K562 (cell line): ENCODE results near the gene DOCK1. TPM values are rescaled to one million over a fixed set of nuclear protein-coding genes. Genes with fewer than 3 reads are reported as not detected.

Experiments used
- ATAC-seq: fragments of 200-7000 bp; cut with Tn5 transposase; 3 replicates; pipeline ENCODE4 v1.9.1; 2020; ENCODE audit warnings: moderate library complexity
- BruUV-seq: library from RNA; stranded (reverse); fragments of 400-500 nt; replicated peaks from 2 replicates; lab custom pipeline; 2021; lab: Mats Ljungman, UMichigan
- CTCF ChIA-PET: fragments of 300-600 bp; formaldehyde crosslinking; extraction: SDS; loops from one replicate; lab custom pipeline; 2021; ENCODE audit warnings: low intra/inter-chr PET ratio; lab: Yijun Ruan, JAX
- POLR2A ChIA-PET: fragments of 300-600, 350-650 bp; sonication (Branson Sonifier 250); formaldehyde crosslinking; extraction: SDS; loops from one replicate; lab custom pipeline; 2021; ENCODE audit warnings: antibody characterized with exemption, inconsistent platforms; lab: Yijun Ruan, JAX
- DNase-seq, 4 experiments: peaks; one replicate each; pipeline versions ENCODE4 v3.0.0 to v3.0.0-alpha.2; 2011 to 2018; ENCODE audit warnings: low spot score in 3 of 4, mixed read lengths in 3 of 4; ENCODE audit errors: extremely low read depth in 1 of 4
- FAIRE-seq: peaks from 2 replicates; lab custom pipeline; 2011; peaks lifted over from hg19 to GRCh38; lab: Jason Lieb, UNC
- H2AFZ ChIP-seq: 2 replicates; pipeline ENCODE4 v1.6.0; 2011; ENCODE audit warnings: low read depth, low read length, control low read depth, inconsistent platforms
- H3K27ac ChIP-seq: fragments of 200-600 bp; 3 replicates; pipeline ENCODE4 v1.8.0; 2011; ENCODE audit warnings: low read depth, mild to moderate bottlenecking, control low read depth, inconsistent platforms, low read length, moderate library complexity, mixed read lengths; ENCODE audit errors: extremely low read depth
- H3K27me3 ChIP-seq, 2 experiments: fragments of 300-600 bp in 1 of 2; 2 replicates in 1 of 2; 3 replicates in 1 of 2; pipeline versions ENCODE4 v1.6.0 to v1.8.0; 2011; ENCODE audit warnings: inconsistent platforms in 2 of 2, low read length in 2 of 2, mild to moderate bottlenecking in 1 of 2, mixed read lengths in 1 of 2, moderate library complexity in 1 of 2; ENCODE audit not compliant: control insufficient read depth in 2 of 2, insufficient read depth in 2 of 2
- H3K36me3 ChIP-seq: fragments of 300-600 bp; 3 replicates; pipeline ENCODE4 v1.8.0; 2011; ENCODE audit warnings: mild to moderate bottlenecking, low read length, inconsistent platforms; ENCODE audit not compliant: control insufficient read depth, insufficient read depth
- H3K4me1 ChIP-seq, 2 experiments: fragments of 200-600 bp in 1 of 2; replicated peaks in 1 of 2; 2 replicates in 1 of 2; 3 replicates in 1 of 2; pipeline versions ENCODE4 v1.5.1 to v1.8.0; 2011; ENCODE audit warnings: inconsistent platforms in 2 of 2, low read length in 2 of 2, mild to moderate bottlenecking in 1 of 2, mixed read lengths in 1 of 2, moderate library complexity in 1 of 2; ENCODE audit not compliant: control insufficient read depth in 2 of 2, insufficient read depth in 2 of 2
- H3K4me2 ChIP-seq: 2 replicates; pipeline ENCODE4 v1.6.1; 2011; ENCODE audit warnings: low read length, control low read depth, inconsistent platforms, mixed read lengths; ENCODE audit not compliant: insufficient read depth
- H3K4me3 ChIP-seq: fragments of 200-600 bp; sonication (generic), shearing (Covaris generic); 2 replicates; pipeline ENCODE4 v1.5.1; 2016; ENCODE audit warnings: control low read depth, inconsistent platforms
- H3K79me2 ChIP-seq: fragments of 200-600 bp; 3 replicates; pipeline ENCODE4 v1.8.0; 2011; ENCODE audit warnings: low read length, inconsistent platforms; ENCODE audit not compliant: control insufficient read depth, insufficient read depth
- H3K9ac ChIP-seq, 2 experiments: 2 replicates each; pipeline versions ENCODE4 v1.6.0 to v1.6.1; 2011; ENCODE audit warnings: low read depth in 2 of 2, low read length in 2 of 2, control low read depth in 1 of 2, inconsistent platforms in 1 of 2, mild to moderate bottlenecking in 1 of 2, mixed read lengths in 1 of 2; ENCODE audit not compliant: insufficient read depth in 1 of 2
- H3K9me1 ChIP-seq: one replicate; pipeline ENCODE4 v1.6.0; 2011; ENCODE audit warnings: inconsistent platforms, mild to moderate bottlenecking, low read length, moderate library complexity; ENCODE audit not compliant: control insufficient read depth, insufficient read depth
- H3K9me3 ChIP-seq: replicated peaks from 2 replicates; pipeline ENCODE4 v1.5.1; 2011; ENCODE audit warnings: low read depth, low read length, inconsistent platforms; ENCODE audit not compliant: control insufficient read depth, insufficient read depth
- H4K20me1 ChIP-seq: replicated peaks from 2 replicates; pipeline ENCODE4 v1.6.1; 2011; ENCODE audit warnings: low read length, inconsistent platforms, mixed read lengths; ENCODE audit not compliant: control insufficient read depth, insufficient read depth
- CEBPB ChIP-seq: fragments of 450-650 bp; IDR thresholded peaks from 2 replicates; pipeline ENCODE4 v1.6.1; 2016; ENCODE audit warnings: missing genetic modification characterization, missing compliant biosample characterization
- CHD1 ChIP-seq: fragments of 200-600 bp; sonication (generic); IDR thresholded peaks from one replicate; pipeline ENCODE4 v1.6.1; 2012; ENCODE audit warnings: mild to moderate bottlenecking, moderate library complexity, low read length, inconsistent platforms
- DPF2 ChIP-seq: fragments of 450-650 bp; IDR thresholded peaks from 2 replicates; pipeline ENCODE4 v1.6.1; 2016
- E4F1 ChIP-seq: fragments of 250-450 bp; sonication (Bioruptor Pico); IDR thresholded peaks from 2 replicates; pipeline ENCODE4 v1.5.0; 2021; ENCODE audit warnings: mild to moderate bottlenecking, borderline replicate concordance
- ID3 ChIP-seq, 2 experiments: fragments of 250-450 bp in 1 of 2; fragments of 450-650 bp in 1 of 2; sonication (Bioruptor Pico) in 1 of 2; IDR thresholded peaks; 2 replicates each; pipeline versions ENCODE4 v1.6.1 to v1.8.0; 2016 to 2021; ENCODE audit warnings: mild to moderate bottlenecking in 2 of 2, moderate library complexity in 2 of 2, missing compliant biosample characterization in 1 of 2, missing genetic modification characterization in 1 of 2
- ILK ChIP-seq: fragments of 450-650 bp; IDR thresholded peaks from 2 replicates; pipeline ENCODE4 v1.6.1; 2016; ENCODE audit warnings: missing genetic modification characterization, low read depth, mild to moderate bottlenecking, missing compliant biosample characterization, moderate library complexity, borderline replicate concordance
- JUN ChIP-seq, 2 experiments: sonication (generic) in 1 of 2; formaldehyde crosslinking in 1 of 2; IDR thresholded peaks; 2 replicates each; pipeline versions ENCODE4 v1.6.1 to v1.8.0; 2012 to 2022; ENCODE audit warnings: borderline replicate concordance in 2 of 2, mild to moderate bottlenecking in 2 of 2, improper control_type of control experiment in 1 of 2, low read depth in 1 of 2, low read length in 1 of 2, missing genetic modification reagents in 1 of 2
- MBD2 ChIP-seq: sonication (generic); IDR thresholded peaks from 2 replicates; pipeline ENCODE4 v1.6.1; 2016; ENCODE audit warnings: low read depth, borderline replicate concordance
- MEIS2 ChIP-seq: fragments of 450-650 bp; IDR thresholded peaks from 2 replicates; pipeline ENCODE4 v1.6.1; 2014; ENCODE audit warnings: mild to moderate bottlenecking; ENCODE audit not compliant: partially characterized antibody
- NFE2 ChIP-seq: IDR thresholded peaks from 2 replicates; pipeline ENCODE4 v1.6.1; 2014; ENCODE audit warnings: antibody characterized with exemption, low read depth
- NR0B1 ChIP-seq: fragments of 450-650 bp; IDR thresholded peaks from one replicate; pipeline ENCODE4 v1.6.1; 2018; ENCODE audit warnings: mild to moderate bottlenecking, moderate library complexity; ENCODE audit not compliant: partially characterized antibody
- PHB ChIP-seq: fragments of 250-450 bp; sonication (Bioruptor Pico); IDR thresholded peaks from 2 replicates; pipeline ENCODE4 v1.5.0; 2021
- SMAD2 ChIP-seq: fragments of 150-350 bp; IDR thresholded peaks from 2 replicates; pipeline ENCODE4 v1.6.1; 2014; ENCODE audit warnings: low read depth, mild to moderate bottlenecking, low read length
- TGIF2 ChIP-seq: sonication (generic); formaldehyde crosslinking; IDR thresholded peaks from 2 replicates; pipeline ENCODE4 v1.8.1; 2022; ENCODE audit warnings: mild to moderate bottlenecking, missing genetic modification reagents, moderate library complexity
- ZBTB43 ChIP-seq: sonication (generic); formaldehyde crosslinking; IDR thresholded peaks from 2 replicates; pipeline ENCODE4 v1.8.0; 2023; ENCODE audit warnings: mild to moderate bottlenecking, missing genetic modification reagents
- ZNF143 ChIP-seq: sonication (generic); formaldehyde crosslinking; IDR thresholded peaks from 2 replicates; pipeline ENCODE4 v1.9.0; 2022; ENCODE audit warnings: mild to moderate bottlenecking, missing genetic modification reagents
- WGBS: fragments of 100-300 bp; shearing (Covaris generic); methylation state at CpG from one replicate; pipeline ENCODE4 v1.1.6; 2016; ENCODE audit warnings: low coverage, mixed read lengths; ENCODE audit not compliant: insufficient coverage; ENCODE audit errors: missing lambda C conversion rate; 5-methylcytosine and 5-hydroxymethylcytosine counted together
- in situ Hi-C: fragments of 300-500 bp; cut with MboI; formaldehyde crosslinking; loops from 4 replicates; pipeline ENCODE4 v1.15.0; 2018; ENCODE audit warnings: inconsistent platforms, mixed read lengths
- intact Hi-C: fragments of 100-400 bp; cut with micrococcal nuclease; formaldehyde crosslinking; loops from 2 replicates; pipeline ENCODE4 v1.14.2; 2022
- polyA plus RNA-seq, 8 experiments: library from polyadenylated mRNA; depleted of rRNA in 4 of 8; stranded (reverse) in 5 of 8; unstranded in 3 of 8; fragments of >200 nt; fragmentation: Nextera tagmentation in 2 of 8; fragmentation: Illumina TruSeq in 1 of 8; extraction: Ambion mirVana in 2 of 8; extraction: Trizol in 1 of 8; gene quantifications; 2 replicates each; pipeline versions ENCODE4 v1.2.1 to v1.2.3, GENCODE V29; 2011 to 2014; ENCODE audit warnings: inconsistent platforms in 1 of 8, missing spikeins in 1 of 8
- total RNA-seq, 7 experiments: library from RNA; depleted of rRNA in 6 of 7; stranded (reverse); fragments of >200 nt in 6 of 7; fragmentation: Illumina TruSeq in 2 of 7; extraction: Trizol in 2 of 7; gene quantifications; 2 replicates each; pipeline versions ENCODE4 v1.2.1 to v1.2.3, GENCODE V29; 2011 to 2021; ENCODE audit warnings: low replicate concordance in 1 of 7

DOCK1 gene
- total and polyA plus RNA-seq, 9 of the 15 experiments (the other 6 are each of a cell fraction or from before 2014, with no cell fraction given), result 0.31 TPM; not detected in 8

GRCh38 chr10:127193125-127193524 lies 287.9 kb downstream of the DOCK1 start (continued):
- TF ChIP-seq E4F1 (CRISPR knock-in tag) (no peak), DPF2 (no peak)

- 0% methylated on average over 2 of the region's 2 CpGs for WGBS
- in situ Hi-C loops, result no loop called here
- no TSS peak for BruUV-seq
- intact Hi-C loops, result no loop called here
- DNase-seq (no peak), FAIRE-seq (no peak), ATAC-seq (no peak)
- H3K4me2 ChIP-seq, result no peak overlapping the region
- ChIA-PET POLR2A (interaction anchor here (0.7 kb wide), 1 partner anchor 37 kb away, joined by 3 read pairs; no protein-coding TSS in a partner anchor), CTCF (no interaction called here)
- H4K20me1 ChIP-seq, result no peaks in the 10 kb centered on the region
- no peaks in the 10 kb centered on the region for H3K4me1 ChIP-seq
- no peak overlapping the region for H3K27ac ChIP-seq
- H3K9me3 ChIP-seq, result no peaks in the 10 kb centered on the region
- no peaks in the 10 kb centered on the region for H3K9me1 ChIP-seq
- no peak overlapping the region for H2AFZ ChIP-seq
- H3K4me3 ChIP-seq, result no peak overlapping the region
- no peaks in the 10 kb centered on the region for H3K27me3 ChIP-seq
- H3K79me2 ChIP-seq, result no peaks in the 10 kb centered on the region
- no peak overlapping the region for H3K9ac ChIP-seq
- no peaks in the 10 kb centered on the region for H3K36me3 ChIP-seq
- TF ChIP-seq NFE2 (no peak), TGIF2 (no peak), CHD1 (no peak), NR0B1 (no peak), ZBTB43 (CRISPR knock-in tag) (no peak), CEBPB (tag) (no peak), SMAD2 (no peak), ILK (tag) (no peak), JUN (IDR thresholded peaks at IDR 0.05; ENCODE audit: borderline replicate concordance, low read depth, low read length) (no peak), JUN (CRISPR knock-in tag; IDR thresholded peaks at IDR 0.05; ENCODE audit: borderline replicate concordance) (no peak), ZNF143 (CRISPR knock-in tag) (no peak), MEIS2 (no peak), ID3 (CRISPR knock-in tag; IDR thresholded peaks at IDR 0.05) (no peak), ID3 (tag; IDR thresholded peaks at IDR 0.05) (no peak), PHB (CRISPR knock-in tag) (no peak), MBD2 (no peak)
Observed at GRCh38 chr10:127194111-127194510, 288.9 kb downstream of the DOCK1 start.
